Calu3 (cell line): ENCODE data around the gene TRAF3. TPM values are rescaled to one million over a fixed set of nuclear protein-coding genes. Genes with fewer than 3 reads are reported as not detected.
A peak's percentile ranks its signal among the peaks of the same experiment; 100 is the strongest.
"Not testable (repeated sequence)": the region's sequence is repeated elsewhere in the genome, so short reads cannot be mapped to it uniquely, and the experiment has no call there.

Source experiments
- BruUV-seq: library from RNA; stranded (reverse); fragments of 400-500 nt; replicated peaks from 2 replicates; lab custom pipeline; 2021; lab: Mats Ljungman, UMichigan
- CTCF ChIA-PET: fragments of 300-600 bp; sonication (Branson Sonifier 250); formaldehyde crosslinking; loops from one replicate; lab custom pipeline; 2022; ENCODE audit warnings: antibody characterized with exemption; lab: Charles Lee
- DNase-seq: peaks from one replicate; pipeline ENCODE4 v3.0.0; 2022
- H3K27ac Mint-ChIP-seq: one replicate; pipeline ENCODE4 v1.8.0; 2022; ENCODE audit warnings: mixed read lengths; ENCODE audit not compliant: unreplicated experiment
- H3K27me3 Mint-ChIP-seq: one replicate; pipeline ENCODE4 v1.8.0; 2022; ENCODE audit warnings: mixed read lengths; ENCODE audit not compliant: unreplicated experiment
- H3K36me3 Mint-ChIP-seq: one replicate; pipeline ENCODE4 v1.8.0; 2022; ENCODE audit warnings: mild to moderate bottlenecking, moderate library complexity, mixed read lengths; ENCODE audit not compliant: insufficient read depth, unreplicated experiment
- H3K4me1 Mint-ChIP-seq: one replicate; pipeline ENCODE4 v1.8.0; 2022; ENCODE audit warnings: mild to moderate bottlenecking, low read depth, mixed read lengths; ENCODE audit not compliant: unreplicated experiment
- H3K4me3 Mint-ChIP-seq: one replicate; pipeline ENCODE4 v1.8.0; 2022; ENCODE audit warnings: mild to moderate bottlenecking, low read depth, moderate library complexity, mixed read lengths; ENCODE audit not compliant: unreplicated experiment
- H3K9me3 Mint-ChIP-seq: one replicate; pipeline ENCODE4 v1.8.0; 2022; ENCODE audit warnings: low read depth, mixed read lengths; ENCODE audit not compliant: unreplicated experiment
- intact Hi-C: fragments of 100-400 bp; cut with micrococcal nuclease; formaldehyde crosslinking; loops from one replicate; pipeline ENCODE4 v1.10.0; 2022; ENCODE audit not compliant: unreplicated experiment
- total RNA-seq: library from RNA; stranded (reverse); gene quantifications from 2 replicates; pipeline ENCODE4 v1.2.3, GENCODE V29; 2022
- TF ChIP-seq, protein P1 (sequence below): fragments of 200-600 bp; IDR thresholded peaks from one replicate; pipeline ENCODE4 v1.8.0; 2022; ENCODE audit warnings: antibody characterized with exemption; ENCODE audit not compliant: unreplicated experiment

Gene TRAF3
- total RNA-seq, 1 experiment from 2014 or later: 24.2 TPM

DNA sequence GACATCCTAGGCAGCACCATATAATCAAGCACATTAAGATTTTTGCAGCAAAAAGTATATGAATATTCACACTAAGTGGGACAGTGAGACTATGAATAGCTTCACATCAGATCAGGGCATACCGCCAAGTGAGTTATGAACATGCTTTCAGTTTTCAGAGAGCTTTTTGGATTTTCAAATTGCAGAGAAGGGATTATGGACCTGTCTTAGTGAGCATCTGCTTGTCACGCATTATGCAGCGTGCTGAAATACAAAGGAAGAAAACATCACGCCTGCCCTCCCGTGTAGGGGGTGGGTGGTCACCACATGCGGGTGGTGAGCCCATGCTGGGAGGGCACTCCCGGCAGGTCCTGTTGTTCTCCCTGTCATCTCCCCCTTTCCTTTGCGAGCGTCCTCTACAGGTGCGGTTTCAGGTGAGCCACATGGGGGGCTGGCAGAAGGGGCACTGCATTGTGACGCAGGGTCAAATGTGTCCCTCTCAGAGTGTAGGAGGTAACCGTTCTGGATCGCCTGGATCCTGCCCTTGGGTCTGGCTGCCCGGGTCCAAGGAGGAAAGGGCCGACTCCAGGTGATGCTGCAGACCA lies 42.6 kb downstream of the TRAF3 start:
- no peaks in the 10 kb centered on the region for H3K27me3 Mint-ChIP-seq
- no TSS peak for BruUV-seq
- CTCF ChIA-PET: interaction anchor here (0.6 kb wide), 1 partner anchor 125 kb away, joined by 3 read pairs; no protein-coding TSS in a partner anchor
- peak overlapping the region; percentile 68 for H3K27ac Mint-ChIP-seq
- peaks cover 12% of the 10 kb centered on the region for H3K4me1 Mint-ChIP-seq
- H3K9me3 Mint-ChIP-seq: no peaks in the 10 kb centered on the region
- peak overlapping the region; percentile 41 for H3K4me3 Mint-ChIP-seq
- H3K36me3 Mint-ChIP-seq: peaks cover 5% of the 10 kb centered on the region
- TF ChIP-seq, protein P1, sequence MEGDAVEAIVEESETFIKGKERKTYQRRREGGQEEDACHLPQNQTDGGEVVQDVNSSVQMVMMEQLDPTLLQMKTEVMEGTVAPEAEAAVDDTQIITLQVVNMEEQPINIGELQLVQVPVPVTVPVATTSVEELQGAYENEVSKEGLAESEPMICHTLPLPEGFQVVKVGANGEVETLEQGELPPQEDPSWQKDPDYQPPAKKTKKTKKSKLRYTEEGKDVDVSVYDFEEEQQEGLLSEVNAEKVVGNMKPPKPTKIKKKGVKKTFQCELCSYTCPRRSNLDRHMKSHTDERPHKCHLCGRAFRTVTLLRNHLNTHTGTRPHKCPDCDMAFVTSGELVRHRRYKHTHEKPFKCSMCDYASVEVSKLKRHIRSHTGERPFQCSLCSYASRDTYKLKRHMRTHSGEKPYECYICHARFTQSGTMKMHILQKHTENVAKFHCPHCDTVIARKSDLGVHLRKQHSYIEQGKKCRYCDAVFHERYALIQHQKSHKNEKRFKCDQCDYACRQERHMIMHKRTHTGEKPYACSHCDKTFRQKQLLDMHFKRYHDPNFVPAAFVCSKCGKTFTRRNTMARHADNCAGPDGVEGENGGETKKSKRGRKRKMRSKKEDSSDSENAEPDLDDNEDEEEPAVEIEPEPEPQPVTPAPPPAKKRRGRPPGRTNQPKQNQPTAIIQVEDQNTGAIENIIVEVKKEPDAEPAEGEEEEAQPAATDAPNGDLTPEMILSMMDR: no peak
- intact Hi-C loops: no loop called here
- DNase-seq: no peak

DNA sequence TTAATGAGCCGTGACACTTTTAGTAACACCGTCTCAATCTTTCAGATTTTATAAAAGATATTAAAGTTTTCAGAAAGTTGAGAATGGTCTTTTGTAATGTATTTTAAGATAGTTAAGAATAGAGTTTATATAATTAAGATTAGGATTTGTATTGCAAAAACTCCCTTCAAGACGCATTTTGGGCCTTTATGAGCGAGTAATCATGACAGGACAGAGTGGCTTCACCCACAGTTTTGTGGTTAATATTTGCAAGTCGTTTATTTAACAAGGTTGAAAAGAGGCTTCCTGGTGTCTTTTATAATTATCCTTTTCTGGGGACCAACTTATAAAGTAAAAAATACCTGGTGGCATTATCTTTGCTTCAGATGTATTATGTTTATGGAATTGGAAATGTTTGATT lies 44.0 kb downstream of the TRAF3 start:
- H3K27me3 Mint-ChIP-seq: no peaks in the 10 kb centered on the region
- no peak for DNase-seq
- peaks cover 18% of the 10 kb centered on the region for H3K4me1 Mint-ChIP-seq
- no peak overlapping the region for H3K4me3 Mint-ChIP-seq
- no peak overlapping the region for H3K27ac Mint-ChIP-seq
- CTCF ChIA-PET: no interaction called here
- no peaks in the 10 kb centered on the region for H3K9me3 Mint-ChIP-seq
- intact Hi-C loops: no loop called here
- no TSS peak for BruUV-seq
- TF ChIP-seq, protein P1: no peak
- peaks cover 9% of the 10 kb centered on the region for H3K36me3 Mint-ChIP-seq

DNA sequence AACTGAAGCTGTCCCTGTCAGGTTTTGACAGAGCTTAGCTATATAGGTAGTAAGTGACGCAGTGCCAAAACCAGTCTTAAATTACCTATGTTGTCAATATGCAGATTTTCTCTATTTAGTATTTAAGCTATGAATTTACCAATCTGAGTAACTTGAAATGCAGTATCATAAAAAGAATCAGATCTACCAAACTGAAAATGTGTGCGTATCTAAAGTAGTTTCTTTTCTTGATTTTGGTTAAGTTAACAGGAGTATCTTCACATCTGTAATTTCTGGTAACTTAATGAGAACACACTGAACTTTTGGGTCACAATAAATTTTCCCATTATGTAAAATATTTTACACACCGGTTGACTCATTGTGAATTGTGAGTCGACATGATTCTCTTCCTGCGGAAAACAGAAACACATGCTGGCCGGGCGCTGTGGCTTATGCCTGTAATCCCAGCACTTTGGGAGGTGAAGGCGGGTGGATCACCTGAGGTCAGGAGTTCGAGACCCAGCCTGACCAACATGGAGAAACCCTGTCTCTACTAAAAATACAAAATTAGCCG lies 45.1 kb downstream of the TRAF3 start:
- CTCF ChIA-PET: no interaction called here
- peaks cover 18% of the 10 kb centered on the region for H3K4me1 Mint-ChIP-seq
- H3K27ac Mint-ChIP-seq: no peak overlapping the region
- no peaks in the 10 kb centered on the region for H3K9me3 Mint-ChIP-seq
- TF ChIP-seq, protein P1: no peak
- intact Hi-C loops: no loop called here
- peaks cover 9% of the 10 kb centered on the region for H3K36me3 Mint-ChIP-seq
- BruUV-seq: no TSS peak
- no peak overlapping the region for H3K4me3 Mint-ChIP-seq
- no peak for DNase-seq
- no peaks in the 10 kb centered on the region for H3K27me3 Mint-ChIP-seq

DNA sequence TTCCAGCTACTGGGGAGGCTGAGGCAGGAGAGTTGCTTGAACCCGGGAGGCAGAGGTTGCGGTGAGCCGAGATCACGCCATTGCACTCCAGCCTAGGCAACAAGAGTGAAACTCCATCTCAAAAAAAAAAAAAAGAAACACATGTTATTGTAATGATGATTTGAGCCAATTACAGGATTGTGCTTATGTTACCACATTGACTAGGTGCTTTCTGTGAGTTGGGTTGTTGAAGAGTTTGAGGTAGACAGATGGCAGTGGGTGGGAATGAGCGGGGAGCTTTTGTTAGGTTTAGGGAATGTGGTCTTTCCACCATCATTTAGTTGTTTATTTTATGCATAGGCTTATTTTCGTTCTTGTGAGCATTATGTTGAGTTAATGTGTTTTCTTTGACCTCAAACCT lies 45.6 kb downstream of the TRAF3 start:
- CTCF ChIA-PET, H3K27me3 Mint-ChIP-seq, H3K9me3 Mint-ChIP-seq, H3K36me3 Mint-ChIP-seq, BruUV-seq, DNase-seq, H3K4me3 Mint-ChIP-seq, H3K27ac Mint-ChIP-seq, intact Hi-C loops: not testable (repeated sequence)
- peaks cover 18% of the 10 kb centered on the region for H3K4me1 Mint-ChIP-seq

DNA sequence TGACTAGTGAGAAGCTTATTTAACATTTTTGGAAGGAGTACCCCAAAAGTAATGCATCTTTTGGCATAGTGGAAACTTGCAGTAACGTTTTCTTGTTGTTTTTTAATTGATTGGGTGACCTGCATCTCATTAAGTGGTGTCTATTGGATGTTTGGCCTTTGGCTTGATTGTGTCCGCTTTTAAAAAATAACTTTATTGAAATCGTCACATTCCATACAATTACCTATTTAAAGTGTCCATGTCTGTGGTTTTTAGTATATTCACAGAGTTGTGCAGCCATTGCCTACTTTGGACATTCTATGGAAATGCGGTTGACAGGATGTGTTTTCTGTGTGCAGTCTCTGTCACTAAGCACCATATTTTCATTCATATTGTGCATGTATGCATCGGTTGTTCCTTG lies 46.3 kb downstream of the TRAF3 start:
- H3K36me3 Mint-ChIP-seq: peaks cover 9% of the 10 kb centered on the region
- CTCF ChIA-PET: no interaction called here
- BruUV-seq: no TSS peak
- TF ChIP-seq, protein P1: no peak
- H3K27me3 Mint-ChIP-seq: no peaks in the 10 kb centered on the region
- no peak for DNase-seq
- no peaks in the 10 kb centered on the region for H3K9me3 Mint-ChIP-seq
- H3K27ac Mint-ChIP-seq: no peak overlapping the region
- peaks cover 18% of the 10 kb centered on the region for H3K4me1 Mint-ChIP-seq
- no peak overlapping the region for H3K4me3 Mint-ChIP-seq
- intact Hi-C loops: no loop called here
